ENCODE measurements around the gene ZNF106.

- TF ChIP-seq CTCF (IDR thresholded peaks at IDR 0.05) (no peak), POLR2A (IDR thresholded peaks at IDR 0.05) (no peak)
Observed at GRCh38 chr15:42482701-42483100, 8.2 kb downstream of the ZNF106 start.

Measured in right lobe of liver (tissue), 4 donors.